ENCODE measurements around the gene CD52.

- no peak for TF ChIP-seq SPI1 (IDR thresholded peaks at IDR 0.05; ENCODE audit: low read depth, low read length)
- no peak for TF ChIP-seq POLR2A (IDR thresholded peaks at IDR 0.05; ENCODE audit: low read depth, low read length)
Observed at GRCh38 chr1:26330276-26330675, 12.5 kb downstream of the CD52 start.
